DOHH2 (cell line): ENCODE data around the gene P4HB.

Experiments
- CTCF ChIP-seq: fragments of 200-600 bp; sonication (generic); IDR thresholded peaks from one replicate; pipeline ENCODE4 v1.5.1; 2014; ENCODE audit warnings: antibody characterized with exemption, mild to moderate bottlenecking, low read depth, low read length; ENCODE audit not compliant: poor library complexity, severe bottlenecking
- EZH2phosphoT487 ChIP-seq: fragments of 200-600 bp; sonication (generic); IDR thresholded peaks from 2 replicates; pipeline ENCODE4 v1.6.1; 2017; ENCODE audit warnings: borderline replicate concordance, mild to moderate bottlenecking, antibody characterized with exemption, low read length, moderate library complexity, mixed read lengths

GRCh38 chr17:81831563-81831956 is 28.8 kb downstream of the P4HB start:
- TF ChIP-seq CTCF (no peak), EZH2phosphoT487 (no peak)
